Activated CD8-positive, alpha-beta T cell treated with anti-CD3 and anti-CD28 coated beads for 36 hours (primary cell): Measurements from ENCODE around the gene CXCR4. TPM values are rescaled to one million over a fixed set of nuclear protein-coding genes. Genes with fewer than 3 reads are reported as not detected.

Experiments used
- ATAC-seq: fragments of 200-7000 bp; cut with Tn5 transposase; one replicate; pipeline ENCODE4 v1.10.0; 2021; ENCODE audit warnings: mild to moderate bottlenecking, moderate library complexity
- CTCF ChIA-PET: fragments of 350-600 bp; sonication (Branson Sonifier 250); formaldehyde crosslinking; loops from one replicate; lab custom pipeline; 2021; ENCODE audit warnings: antibody characterized with exemption; lab: Charles Lee
- POLR2A ChIA-PET: fragments of 350-600 bp; sonication (Branson Sonifier 250); formaldehyde crosslinking; loops from one replicate; lab custom pipeline; 2021; ENCODE audit warnings: antibody characterized with exemption; lab: Charles Lee
- DNase-seq: peaks from one replicate; pipeline ENCODE4 v3.0.0-alpha.2; 2020
- H3K27ac Mint-ChIP-seq: one replicate; pipeline ENCODE4 v1.8.0; 2021; ENCODE audit warnings: mild to moderate bottlenecking, mixed read lengths
- H3K27me3 Mint-ChIP-seq: one replicate; pipeline ENCODE4 v1.8.0; 2021; ENCODE audit warnings: mixed read lengths
- H3K36me3 Mint-ChIP-seq: one replicate; pipeline ENCODE4 v1.8.0; 2021; ENCODE audit warnings: low read depth, mixed read lengths
- H3K4me1 Mint-ChIP-seq: one replicate; pipeline ENCODE4 v1.8.0; 2021; ENCODE audit warnings: low read depth, mixed read lengths
- H3K4me3 Mint-ChIP-seq: one replicate; pipeline ENCODE4 v1.8.0; 2021; ENCODE audit warnings: mild to moderate bottlenecking, moderate library complexity, mixed read lengths
- H3K9me3 Mint-ChIP-seq: one replicate; pipeline ENCODE4 v1.8.0; 2021; ENCODE audit warnings: mixed read lengths
- CTCF ChIP-seq: fragments of 200-600 bp; IDR thresholded peaks from one replicate; pipeline ENCODE4 v1.8.0; 2022; ENCODE audit warnings: antibody characterized with exemption, mild to moderate bottlenecking
- intact Hi-C: fragments of 100-400 bp; cut with micrococcal nuclease; formaldehyde crosslinking; loops from one replicate; pipeline ENCODE4 v1.10.0; 2022
- total RNA-seq, 2 experiments: library from RNA; stranded (reverse); gene quantifications; one replicate each; pipeline ENCODE4 v1.2.3, GENCODE V29; 2021

Gene CXCR4
- total RNA-seq, 2 experiments from 2014 or later, result 97.0 to 103 TPM

- peaks cover 2% of the 10 kb centered on the region for H3K9me3 Mint-ChIP-seq
- no peak for DNase-seq
- TF ChIP-seq CTCF, result no peak
- no peaks in the 10 kb centered on the region for H3K36me3 Mint-ChIP-seq
- no peak for ATAC-seq
- no peak overlapping the region for H3K4me3 Mint-ChIP-seq
- H3K4me1 Mint-ChIP-seq, result peaks cover 21% of the 10 kb centered on the region
- no peaks in the 10 kb centered on the region for H3K27me3 Mint-ChIP-seq
- intact Hi-C loops, result no loop called here
- POLR2A ChIA-PET, result interaction anchor here (1.5 kb wide), 1 partner anchor 10 kb away, joined by 5 read pairs; no protein-coding TSS in a partner anchor
- no peak overlapping the region for H3K27ac Mint-ChIP-seq
- CTCF ChIA-PET, result interaction anchor here (1.0 to 1.1 kb wide), 2 partner anchors 21 to 240 kb away, joined by 3 read pairs; no protein-coding TSS in a partner anchor
Observed at GRCh38 chr2:136154384-136154783, 36.4 kb upstream of the CXCR4 start.

GRCh38 chr2:136151021-136151971 lies 33.3 kb upstream of the CXCR4 start:
- ATAC-seq (peak; percentile 42), DNase-seq (no peak)
- TF ChIP-seq CTCF, result no peak
- ChIA-PET CTCF (no interaction called here), POLR2A (no interaction called here)
- H3K4me1 Mint-ChIP-seq, result peaks cover 24% of the 10 kb centered on the region
- no peak overlapping the region for H3K27ac Mint-ChIP-seq
- no peaks in the 10 kb centered on the region for H3K36me3 Mint-ChIP-seq
- H3K9me3 Mint-ChIP-seq, result peaks cover 2% of the 10 kb centered on the region
- intact Hi-C loops, result no loop called here
- H3K27me3 Mint-ChIP-seq, result no peaks in the 10 kb centered on the region
- H3K4me3 Mint-ChIP-seq, result no peak overlapping the region

- H3K4me3 Mint-ChIP-seq, result no peak overlapping the region
- CTCF ChIA-PET, result interaction anchor here (1.3 to 1.9 kb wide), 2 partner anchors 11 to 12 kb away, joined by 3 to 6 read pairs; no protein-coding TSS in a partner anchor
- no peaks in the 10 kb centered on the region for H3K36me3 Mint-ChIP-seq
- intact Hi-C loops, result no loop called here
- no peak for ATAC-seq
- no peak for DNase-seq
- H3K9me3 Mint-ChIP-seq, result peaks cover 2% of the 10 kb centered on the region
- no peaks in the 10 kb centered on the region for H3K27me3 Mint-ChIP-seq
- POLR2A ChIA-PET, result interaction anchor here (1.2 kb wide), 2 partner anchors 10 to 12 kb away, joined by 3 read pairs; no protein-coding TSS in a partner anchor
- H3K27ac Mint-ChIP-seq, result no peak overlapping the region
- TF ChIP-seq CTCF, result no peak
- H3K4me1 Mint-ChIP-seq, result peaks cover 24% of the 10 kb centered on the region
Observed at GRCh38 chr2:136149011-136149410, 31.1 kb upstream of the CXCR4 start.

- Mint-ChIP-seq H3K9me3 (peaks cover 2% of the 10 kb centered on the region), H3K27me3 (no peaks in the 10 kb centered on the region), H3K27ac (no peak overlapping the region), H3K36me3 (no peaks in the 10 kb centered on the region), H3K4me1 (peaks cover 26% of the 10 kb centered on the region), H3K4me3 (no peak overlapping the region)
- DNase-seq (no peak), ATAC-seq (peak; percentile 58)
- intact Hi-C loops, result no loop called here
- ChIA-PET CTCF (no interaction called here), POLR2A (no interaction called here)
- no peak for TF ChIP-seq CTCF
Observed at GRCh38 chr2:136146564-136146963, 28.6 kb upstream of the CXCR4 start.
